Measurements from ENCODE around the gene MTNR1A.

- TF ChIP-seq POLR2A (IDR thresholded peaks at IDR 0.05; ENCODE audit: low read depth, low read length) (no peak), POLR2AphosphoS5 (IDR thresholded peaks at IDR 0.05; ENCODE audit: low read depth, low read length) (no peak)
Measured at GRCh38 chr4:186557061-186557460, 1.7 kb upstream of the MTNR1A start.

Data from GM12892 (cell line).